ENCODE data around the gene ZNF337. TPM values are rescaled to one million over a fixed set of nuclear protein-coding genes. Genes with fewer than 3 reads are reported as not detected.

Gene ZNF337
- total and polyA plus RNA-seq, 2 donors (not counting 1 experiment from before 2014, with no cell fraction given), result 16.2 to 24.7 TPM

DNA sequence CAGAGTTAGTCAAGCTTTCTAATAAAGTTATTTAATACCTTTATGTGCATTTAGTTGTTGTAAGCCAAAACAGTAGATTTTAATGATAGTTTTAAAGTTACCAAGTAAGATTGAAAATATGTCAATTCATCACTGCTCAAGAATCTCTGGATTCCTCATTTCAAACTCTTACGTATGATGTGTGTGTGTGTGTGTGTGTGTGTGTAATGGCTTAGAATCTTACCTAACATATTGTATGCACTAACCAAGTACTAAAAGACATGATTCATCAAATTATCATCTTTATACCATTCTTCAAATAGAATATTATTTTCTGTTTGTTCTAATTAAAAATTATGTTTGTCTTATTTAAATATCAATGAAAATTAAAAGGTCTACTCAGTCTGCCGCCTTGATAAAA lies 41.5 kb upstream of the ZNF337 start:
- no peaks in the 10 kb centered on the region for H4K20me1 ChIP-seq (ENCODE audit: control insufficient read depth, insufficient read depth, low read length, poor library complexity, severe bottlenecking)
- H3K36me3 ChIP-seq (replicated peaks in 1 of 2; ENCODE audit: control extremely low read depth in 1 of 2, control insufficient read depth in 1 of 2, extremely low read depth in 1 of 2, insufficient read depth in 2 of 2, low read length in 1 of 2), result no peaks in the 10 kb centered on the region
- no peak overlapping the region for H2AFZ ChIP-seq (ENCODE audit: insufficient read depth, low read depth, low read length, poor library complexity, severe bottlenecking)
- H3K9ac ChIP-seq (ENCODE audit: low read length), result no peak overlapping the region
- H3K9me3 ChIP-seq (ENCODE audit: control extremely low read depth in 1 of 3, control insufficient read depth in 2 of 3, insufficient read depth in 1 of 3, low read length in 2 of 3), result peaks cover 0 to 2% (median 0%) of the 10 kb centered on the region in 3 donors
- WGBS (ENCODE audit: insufficient coverage), result no CpG with 5 or more reads among the region's 2 CpGs
- no peaks in the 10 kb centered on the region for H3K9me3 Mint-ChIP-seq (ENCODE audit: insufficient read depth)
- H3K27me3 ChIP-seq (replicated peaks in 1 of 4; ENCODE audit: control extremely low read depth in 1 of 4, control insufficient read depth in 3 of 4, insufficient read depth in 4 of 4, low read length in 3 of 4), result no peaks in the 10 kb centered on the region
- POLR2A ChIA-PET, result no interaction called here
- no peak for DNase-seq
- ATAC-seq (ENCODE audit: low read depth), result no peak
- TF ChIP-seq, protein P1, sequence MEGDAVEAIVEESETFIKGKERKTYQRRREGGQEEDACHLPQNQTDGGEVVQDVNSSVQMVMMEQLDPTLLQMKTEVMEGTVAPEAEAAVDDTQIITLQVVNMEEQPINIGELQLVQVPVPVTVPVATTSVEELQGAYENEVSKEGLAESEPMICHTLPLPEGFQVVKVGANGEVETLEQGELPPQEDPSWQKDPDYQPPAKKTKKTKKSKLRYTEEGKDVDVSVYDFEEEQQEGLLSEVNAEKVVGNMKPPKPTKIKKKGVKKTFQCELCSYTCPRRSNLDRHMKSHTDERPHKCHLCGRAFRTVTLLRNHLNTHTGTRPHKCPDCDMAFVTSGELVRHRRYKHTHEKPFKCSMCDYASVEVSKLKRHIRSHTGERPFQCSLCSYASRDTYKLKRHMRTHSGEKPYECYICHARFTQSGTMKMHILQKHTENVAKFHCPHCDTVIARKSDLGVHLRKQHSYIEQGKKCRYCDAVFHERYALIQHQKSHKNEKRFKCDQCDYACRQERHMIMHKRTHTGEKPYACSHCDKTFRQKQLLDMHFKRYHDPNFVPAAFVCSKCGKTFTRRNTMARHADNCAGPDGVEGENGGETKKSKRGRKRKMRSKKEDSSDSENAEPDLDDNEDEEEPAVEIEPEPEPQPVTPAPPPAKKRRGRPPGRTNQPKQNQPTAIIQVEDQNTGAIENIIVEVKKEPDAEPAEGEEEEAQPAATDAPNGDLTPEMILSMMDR (IDR thresholded peaks at IDR 0.05), result no peak
- no peak for TF ChIP-seq EZH2 (IDR thresholded peaks at IDR 0.05; ENCODE audit: borderline replicate concordance, insufficient read depth, low read depth, low read length, poor library complexity, severe bottlenecking)
- H3K4me3 Mint-ChIP-seq, result no peak overlapping the region
- H3K27ac ChIP-seq (ENCODE audit: low read length in 2 of 2), result no peak overlapping the region
- H3K4me1 ChIP-seq (ENCODE audit: control insufficient read depth in 2 of 2, insufficient read depth in 2 of 2, low read length in 2 of 2), result no peaks in the 10 kb centered on the region
- no peak overlapping the region for H3K4me3 ChIP-seq (ENCODE audit: control extremely low read depth in 1 of 5, extremely low read depth in 1 of 5, insufficient read depth in 1 of 5, low read depth in 2 of 5, low read length in 4 of 5)
- CTCF ChIA-PET, result no interaction called here
- H3K79me2 ChIP-seq (ENCODE audit: control insufficient read depth, insufficient read depth, low read length), result no peaks in the 10 kb centered on the region
- no peaks in the 10 kb centered on the region for H3K4me1 Mint-ChIP-seq
- H3K27me3 Mint-ChIP-seq, result no peaks in the 10 kb centered on the region
- H3K27ac Mint-ChIP-seq, result no peak overlapping the region
- intact Hi-C loops (cut with micrococcal nuclease), result loop anchor here (10.0 kb wide), 1 partner anchor 63 kb away; no protein-coding TSS in a partner anchor
- H3K4me2 ChIP-seq (replicated peaks; ENCODE audit: low read depth, low read length, poor library complexity, severe bottlenecking), result no peak overlapping the region

DNA sequence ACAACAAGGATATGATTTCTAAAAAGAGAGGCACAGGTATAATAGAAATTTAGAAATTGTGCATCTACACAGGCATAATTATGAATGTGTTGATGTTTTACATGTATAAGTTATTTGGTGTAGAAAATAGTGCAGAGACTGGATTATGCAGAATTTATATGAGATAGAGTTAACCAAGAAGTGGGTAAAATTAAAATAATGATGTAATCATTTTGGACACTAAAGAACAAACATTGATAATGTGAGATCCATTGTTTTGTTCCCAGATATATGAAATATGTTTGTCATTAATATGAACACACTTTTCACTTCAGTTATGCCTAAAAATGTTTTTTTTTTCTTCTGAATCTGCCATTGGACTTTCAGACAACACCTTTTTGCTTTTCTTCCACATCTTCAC lies 37.2 kb upstream of the ZNF337 start:
- DNase-seq, result no peak
- ATAC-seq (ENCODE audit: low read depth), result no peak
- no peaks in the 10 kb centered on the region for H3K9me3 Mint-ChIP-seq (ENCODE audit: insufficient read depth)
- no peaks in the 10 kb centered on the region for H3K27me3 Mint-ChIP-seq
- Histone ChIP-seq H3K9me3 (ENCODE audit: control extremely low read depth in 1 of 3, control insufficient read depth in 2 of 3, insufficient read depth in 1 of 3, low read length in 2 of 3) (peaks cover 0 to 2% (median 0%) of the 10 kb centered on the region in 3 donors), H3K79me2 (ENCODE audit: control insufficient read depth, insufficient read depth, low read length) (no peaks in the 10 kb centered on the region), H3K4me2 (replicated peaks; ENCODE audit: low read depth, low read length, poor library complexity, severe bottlenecking) (no peak overlapping the region), H3K27me3 (replicated peaks in 1 of 4; ENCODE audit: control extremely low read depth in 1 of 4, control insufficient read depth in 3 of 4, insufficient read depth in 4 of 4, low read length in 3 of 4) (no peaks in the 10 kb centered on the region), H3K36me3 (replicated peaks in 1 of 2; ENCODE audit: control extremely low read depth in 1 of 2, control insufficient read depth in 1 of 2, extremely low read depth in 1 of 2, insufficient read depth in 2 of 2, low read length in 1 of 2) (no peaks in the 10 kb centered on the region), H3K27ac (ENCODE audit: low read length in 2 of 2) (no peak overlapping the region), H4K20me1 (ENCODE audit: control insufficient read depth, insufficient read depth, low read length, poor library complexity, severe bottlenecking) (no peaks in the 10 kb centered on the region), H3K4me1 (ENCODE audit: control insufficient read depth in 2 of 2, insufficient read depth in 2 of 2, low read length in 2 of 2) (no peaks in the 10 kb centered on the region), H3K9ac (ENCODE audit: low read length) (no peak overlapping the region), H2AFZ (ENCODE audit: insufficient read depth, low read depth, low read length, poor library complexity, severe bottlenecking) (no peak overlapping the region), H3K4me3 (ENCODE audit: control extremely low read depth in 1 of 5, extremely low read depth in 1 of 5, insufficient read depth in 1 of 5, low read depth in 2 of 5, low read length in 4 of 5) (no peak overlapping the region)
- H3K4me1 Mint-ChIP-seq, result no peaks in the 10 kb centered on the region
- POLR2A ChIA-PET, result no interaction called here
- intact Hi-C loops (cut with micrococcal nuclease), result loop anchor here (10.0 kb wide), 1 partner anchor 59 kb away; no protein-coding TSS in a partner anchor
- no peak overlapping the region for H3K4me3 Mint-ChIP-seq
- TF ChIP-seq, protein P1 (IDR thresholded peaks at IDR 0.05), result no peak
- TF ChIP-seq EZH2 (IDR thresholded peaks at IDR 0.05; ENCODE audit: borderline replicate concordance, insufficient read depth, low read depth, low read length, poor library complexity, severe bottlenecking), result no peak
- CTCF ChIA-PET, result no interaction called here
- no peak overlapping the region for H3K27ac Mint-ChIP-seq
